SK-N-SH treated with all-trans-retinoic acid at 6 μM for 48 hours (cell line): Measurements from ENCODE around the gene PSME4.
A peak's percentile ranks its signal among the peaks of the same experiment; 100 is the strongest.

Experiments
- ATAC-seq: fragments of 200-7000 bp; cut with Tn5 transposase; 3 replicates; pipeline ENCODE4 v1.9.1; 2020; ENCODE audit warnings: mild to moderate bottlenecking, moderate library complexity
- ARNTL ChIP-seq: fragments of 450-650 bp; formaldehyde crosslinking; IDR thresholded peaks from 2 replicates; pipeline ENCODE4 v1.5.0; 2020; ENCODE audit warnings: low read depth, mild to moderate bottlenecking, moderate library complexity, borderline replicate concordance
- ESRRG ChIP-seq: fragments of 250-450 bp; sonication (Bioruptor Pico); IDR thresholded peaks from 2 replicates; pipeline ENCODE4 v1.6.1; 2021; ENCODE audit warnings: mild to moderate bottlenecking
- GLIS3 ChIP-seq: fragments of 250-450 bp; sonication (Bioruptor Pico); IDR thresholded peaks from 2 replicates; pipeline ENCODE4 v1.5.0; 2020; ENCODE audit warnings: mild to moderate bottlenecking, moderate library complexity
- ISL1 ChIP-seq: fragments of 250-450 bp; sonication (Bioruptor Pico); IDR thresholded peaks from 2 replicates; pipeline ENCODE4 v2.1.2; 2022; ENCODE audit warnings: mild to moderate bottlenecking, moderate library complexity
- OSR1 ChIP-seq: fragments of 250-450 bp; sonication (Bioruptor Pico); IDR thresholded peaks from 2 replicates; pipeline ENCODE4 v1.8.0; 2022; ENCODE audit warnings: moderate library complexity, mild to moderate bottlenecking, inconsistent platforms
- PPARA ChIP-seq: fragments of 250-450 bp; sonication (Bioruptor Pico); IDR thresholded peaks from 2 replicates; pipeline ENCODE4 v1.5.0; 2020; ENCODE audit warnings: mild to moderate bottlenecking, borderline replicate concordance
- RARB ChIP-seq: fragments of 250-450 bp; sonication (Bioruptor Pico); IDR thresholded peaks from 2 replicates; pipeline ENCODE4 v1.8.0; 2021; ENCODE audit warnings: mild to moderate bottlenecking, moderate library complexity
- SNAI2 ChIP-seq: fragments of 250-450 bp; sonication (Bioruptor Pico); IDR thresholded peaks from 2 replicates; pipeline ENCODE4 v1.5.0; 2020; ENCODE audit warnings: mild to moderate bottlenecking, moderate library complexity
- TCF4 ChIP-seq: fragments of 250-450 bp; sonication (Bioruptor Pico); IDR thresholded peaks from 2 replicates; pipeline ENCODE4 v1.8.0; 2021; ENCODE audit warnings: mild to moderate bottlenecking, moderate library complexity, borderline replicate concordance
- TOX ChIP-seq: fragments of 250-450 bp; sonication (Bioruptor Pico); IDR thresholded peaks from 2 replicates; pipeline ENCODE4 v1.8.0; 2021; ENCODE audit warnings: mild to moderate bottlenecking, moderate library complexity, borderline replicate concordance
- ZC3H10 ChIP-seq: fragments of 250-450 bp; sonication (Bioruptor Pico); IDR thresholded peaks from 2 replicates; pipeline ENCODE4 v1.5.1; 2021; ENCODE audit warnings: mild to moderate bottlenecking, moderate library complexity
- ZFP3 ChIP-seq: fragments of 250-450 bp; sonication (Bioruptor Pico); IDR thresholded peaks from 2 replicates; pipeline ENCODE4 v1.5.0; 2020; ENCODE audit warnings: mild to moderate bottlenecking, moderate library complexity
- ZFP30 ChIP-seq: fragments of 450-650 bp; formaldehyde crosslinking; IDR thresholded peaks from 2 replicates; pipeline ENCODE4 v1.5.0; 2022; ENCODE audit warnings: mild to moderate bottlenecking, moderate library complexity
- ZNF565 ChIP-seq: fragments of 450-650 bp; formaldehyde crosslinking; conservative IDR thresholded peaks from 2 replicates; pipeline ENCODE4 v1.5.0; 2020; ENCODE audit warnings: low read depth, mild to moderate bottlenecking, moderate library complexity
- ZNF70 ChIP-seq: fragments of 450-650 bp; formaldehyde crosslinking; IDR thresholded peaks from 2 replicates; pipeline ENCODE4 v1.5.0; 2020; ENCODE audit warnings: mild to moderate bottlenecking, moderate library complexity
- ZNF8 ChIP-seq: fragments of 450-650 bp; formaldehyde crosslinking; IDR thresholded peaks from 2 replicates; pipeline ENCODE4 v1.5.0; 2020; ENCODE audit warnings: mild to moderate bottlenecking, moderate library complexity
- TF ChIP-seq, protein P1 (sequence below): fragments of 250-450 bp; sonication (Bioruptor Pico); IDR thresholded peaks from 2 replicates; pipeline ENCODE4 v1.8.0; 2021; ENCODE audit warnings: low read depth, mild to moderate bottlenecking, moderate library complexity, borderline replicate concordance
- TF ChIP-seq, protein P2 (sequence below): fragments of 250-450 bp; sonication (Bioruptor Pico); IDR thresholded peaks from 2 replicates; pipeline ENCODE4 v1.5.1; 2021; ENCODE audit warnings: mild to moderate bottlenecking, moderate library complexity
- TF ChIP-seq, protein P3 (sequence below): fragments of 250-450 bp; sonication (Bioruptor Pico); IDR thresholded peaks from 2 replicates; pipeline ENCODE4 v1.5.1; 2020; ENCODE audit warnings: low read depth, mild to moderate bottlenecking, moderate library complexity
- TF ChIP-seq, protein P4 (sequence below): fragments of 250-450 bp; sonication (Bioruptor Pico); IDR thresholded peaks from 2 replicates; pipeline ENCODE4 v1.8.0; 2020; ENCODE audit warnings: mild to moderate bottlenecking, moderate library complexity, borderline replicate concordance
- TF ChIP-seq, protein P5 (sequence below): fragments of 250-450 bp; sonication (Bioruptor Pico); IDR thresholded peaks from 2 replicates; pipeline ENCODE4 v1.5.0; 2020; ENCODE audit warnings: mild to moderate bottlenecking, moderate library complexity

PSME4 gene

DNA sequence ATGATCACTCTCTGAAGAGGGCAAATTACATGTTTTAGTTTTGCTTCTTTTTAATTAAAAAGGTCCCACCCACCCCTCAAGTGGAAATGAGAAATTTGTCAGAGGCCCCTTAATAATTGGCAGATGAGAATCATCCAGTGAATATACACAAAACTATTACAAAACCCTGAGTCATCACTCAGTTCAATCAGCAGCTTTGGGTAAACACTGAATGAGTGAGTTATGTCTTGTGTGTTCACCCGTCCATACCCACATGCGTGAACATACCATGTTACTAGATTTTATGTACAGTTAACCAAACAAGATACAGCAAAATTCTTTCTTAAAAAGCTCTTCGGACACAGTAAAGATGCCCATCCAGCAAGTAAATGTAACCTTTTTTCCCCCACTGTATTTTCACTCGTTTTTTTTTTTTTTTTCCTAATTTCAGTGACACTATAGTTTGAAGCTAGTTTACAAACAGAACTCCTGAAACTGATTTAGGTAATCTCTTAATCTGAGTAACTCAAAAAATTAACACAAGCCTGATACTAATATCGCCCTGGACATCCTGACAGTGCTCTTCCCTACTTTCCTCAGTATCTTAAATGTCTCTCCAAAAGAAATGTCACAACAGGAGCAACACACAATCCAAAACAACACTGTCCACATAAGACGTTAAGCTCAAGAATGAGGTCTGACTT, 1.4 kb downstream of the PSME4 start:
- ATAC-seq: peak; percentile 17
- TF ChIP-seq ISL1 (CRISPR knock-in tag) (0 out of 2 replicates have a peak, but pooled peaks have one; percentile 16), GLIS3 (CRISPR knock-in tag) (no peak), ARNTL (CRISPR knock-in tag) (no peak)

DNA sequence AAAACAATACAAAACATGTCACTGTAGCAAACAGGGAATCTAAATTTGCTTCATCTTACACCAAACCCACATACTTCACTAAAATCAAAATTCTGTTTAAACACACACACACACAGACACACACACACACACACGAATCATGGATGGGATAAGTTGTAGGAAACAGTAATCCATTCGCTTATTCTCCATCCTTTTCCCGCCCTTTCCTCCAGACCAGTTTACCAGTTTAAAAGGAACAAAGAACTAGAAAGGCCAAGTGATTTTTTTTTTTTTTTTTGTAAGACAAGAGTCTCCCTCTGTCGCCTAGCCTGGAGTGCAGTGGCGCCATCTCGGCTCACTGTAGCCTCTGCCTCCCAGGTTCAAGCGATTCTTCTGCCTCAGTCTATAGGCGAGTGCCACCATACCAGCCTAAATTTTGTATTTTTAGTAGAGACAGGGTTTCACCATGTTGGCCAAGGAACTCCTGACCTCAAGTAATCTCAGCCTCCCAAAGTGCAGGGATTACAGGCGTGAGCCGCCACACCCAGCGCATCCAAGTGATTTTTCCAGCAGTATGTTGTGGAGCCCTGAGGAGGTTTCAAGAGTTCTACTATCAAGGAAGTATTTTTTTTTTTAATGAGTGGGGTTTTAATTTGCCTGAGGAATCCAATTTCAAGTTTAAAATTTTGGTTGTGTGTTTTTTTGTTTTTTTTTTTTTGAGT, 5.7 kb downstream of the PSME4 start:
- TF ChIP-seq ZNF565 (CRISPR knock-in tag) (no peak), GLIS3 (CRISPR knock-in tag) (no peak), OSR1 (CRISPR knock-in tag) (no peak), SNAI2 (no peak), PPARA (no peak), ISL1 (CRISPR knock-in tag) (no peak), RARB (CRISPR knock-in tag) (no peak), ZNF70 (no peak), TOX (no peak), TCF4 (CRISPR knock-in tag) (no peak), ESRRG (CRISPR knock-in tag) (no peak), ZFP30 (no peak), ZFP3 (no peak), ZC3H10 (CRISPR knock-in tag) (no peak)
- TF ChIP-seq, protein P1, sequence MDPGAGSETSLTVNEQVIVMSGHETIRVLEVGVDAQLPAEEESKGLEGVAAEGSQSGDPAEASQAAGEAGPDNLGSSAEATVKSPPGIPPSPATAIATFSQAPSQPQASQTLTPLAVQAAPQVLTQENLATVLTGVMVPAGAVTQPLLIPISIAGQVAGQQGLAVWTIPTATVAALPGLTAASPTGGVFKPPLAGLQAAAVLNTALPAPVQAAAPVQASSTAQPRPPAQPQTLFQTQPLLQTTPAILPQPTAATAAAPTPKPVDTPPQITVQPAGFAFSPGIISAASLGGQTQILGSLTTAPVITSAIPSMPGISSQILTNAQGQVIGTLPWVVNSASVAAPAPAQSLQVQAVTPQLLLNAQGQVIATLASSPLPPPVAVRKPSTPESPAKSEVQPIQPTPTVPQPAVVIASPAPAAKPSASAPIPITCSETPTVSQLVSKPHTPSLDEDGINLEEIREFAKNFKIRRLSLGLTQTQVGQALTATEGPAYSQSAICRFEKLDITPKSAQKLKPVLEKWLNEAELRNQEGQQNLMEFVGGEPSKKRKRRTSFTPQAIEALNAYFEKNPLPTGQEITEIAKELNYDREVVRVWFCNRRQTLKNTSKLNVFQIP (CRISPR knock-in tag): no peak
- TF ChIP-seq, protein P2, sequence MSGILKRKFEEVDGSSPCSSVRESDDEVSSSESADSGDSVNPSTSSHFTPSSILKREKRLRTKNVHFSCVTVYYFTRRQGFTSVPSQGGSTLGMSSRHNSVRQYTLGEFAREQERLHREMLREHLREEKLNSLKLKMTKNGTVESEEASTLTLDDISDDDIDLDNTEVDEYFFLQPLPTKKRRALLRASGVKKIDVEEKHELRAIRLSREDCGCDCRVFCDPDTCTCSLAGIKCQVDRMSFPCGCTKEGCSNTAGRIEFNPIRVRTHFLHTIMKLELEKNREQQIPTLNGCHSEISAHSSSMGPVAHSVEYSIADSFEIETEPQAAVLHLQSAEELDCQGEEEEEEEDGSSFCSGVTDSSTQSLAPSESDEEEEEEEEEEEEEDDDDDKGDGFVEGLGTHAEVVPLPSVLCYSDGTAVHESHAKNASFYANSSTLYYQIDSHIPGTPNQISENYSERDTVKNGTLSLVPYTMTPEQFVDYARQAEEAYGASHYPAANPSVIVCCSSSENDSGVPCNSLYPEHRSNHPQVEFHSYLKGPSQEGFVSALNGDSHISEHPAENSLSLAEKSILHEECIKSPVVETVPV (CRISPR knock-in tag): no peak
- TF ChIP-seq, protein P3, sequence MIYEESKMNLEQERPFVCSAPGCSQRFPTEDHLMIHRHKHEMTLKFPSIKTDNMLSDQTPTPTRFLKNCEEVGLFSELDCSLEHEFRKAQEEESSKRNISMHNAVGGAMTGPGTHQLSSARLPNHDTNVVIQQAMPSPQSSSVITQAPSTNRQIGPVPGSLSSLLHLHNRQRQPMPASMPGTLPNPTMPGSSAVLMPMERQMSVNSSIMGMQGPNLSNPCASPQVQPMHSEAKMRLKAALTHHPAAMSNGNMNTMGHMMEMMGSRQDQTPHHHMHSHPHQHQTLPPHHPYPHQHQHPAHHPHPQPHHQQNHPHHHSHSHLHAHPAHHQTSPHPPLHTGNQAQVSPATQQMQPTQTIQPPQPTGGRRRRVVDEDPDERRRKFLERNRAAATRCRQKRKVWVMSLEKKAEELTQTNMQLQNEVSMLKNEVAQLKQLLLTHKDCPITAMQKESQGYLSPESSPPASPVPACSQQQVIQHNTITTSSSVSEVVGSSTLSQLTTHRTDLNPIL (CRISPR knock-in tag): no peak
- TF ChIP-seq, all 23 proteins: peak for 0
- no peak for ATAC-seq

DNA sequence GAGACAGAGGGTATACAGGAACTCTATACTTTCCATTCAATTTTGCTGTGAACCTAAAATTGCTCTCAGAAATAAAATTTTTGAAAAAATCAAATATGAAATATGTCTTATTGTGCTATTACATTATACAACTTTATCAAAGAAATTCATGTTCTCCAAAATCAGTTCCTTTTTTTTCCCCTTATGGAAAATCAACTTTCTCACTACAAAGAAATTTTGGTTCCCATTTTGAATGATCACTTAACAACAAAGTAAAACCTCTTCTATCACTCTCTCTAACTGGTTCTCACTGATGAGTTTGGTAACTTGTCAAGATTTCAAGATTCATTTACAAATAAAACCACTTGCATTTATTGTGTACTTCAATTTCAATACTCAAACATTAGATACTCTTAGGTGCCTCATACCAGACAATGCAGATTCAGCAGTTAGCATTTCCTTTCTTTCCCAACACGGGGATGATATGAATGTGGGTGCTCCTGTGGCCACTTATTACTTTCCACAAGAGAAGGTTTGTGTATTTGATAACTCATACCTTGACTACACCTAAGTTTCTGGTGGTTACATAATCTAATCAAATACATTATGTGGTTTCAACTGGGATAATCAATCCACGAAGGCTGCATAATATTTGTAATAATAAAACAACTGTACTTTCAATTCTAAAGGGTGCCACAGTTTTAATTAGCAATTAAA, 6.4 kb downstream of the PSME4 start:
- ATAC-seq: no peak

More for the DNA sequence above, 6.4 kb downstream of the PSME4 start:
- TF ChIP-seq TOX: no peak
- no peak for TF ChIP-seq GLIS3 (CRISPR knock-in tag)
- no peak for TF ChIP-seq OSR1 (CRISPR knock-in tag)
- no peak for TF ChIP-seq ZC3H10 (CRISPR knock-in tag)
- no peak for TF ChIP-seq RARB (CRISPR knock-in tag)
- TF ChIP-seq SNAI2: no peak
- no peak for TF ChIP-seq PPARA
- TF ChIP-seq, protein P3 (CRISPR knock-in tag): no peak
- TF ChIP-seq, protein P2 (CRISPR knock-in tag): no peak
- TF ChIP-seq, protein P4, sequence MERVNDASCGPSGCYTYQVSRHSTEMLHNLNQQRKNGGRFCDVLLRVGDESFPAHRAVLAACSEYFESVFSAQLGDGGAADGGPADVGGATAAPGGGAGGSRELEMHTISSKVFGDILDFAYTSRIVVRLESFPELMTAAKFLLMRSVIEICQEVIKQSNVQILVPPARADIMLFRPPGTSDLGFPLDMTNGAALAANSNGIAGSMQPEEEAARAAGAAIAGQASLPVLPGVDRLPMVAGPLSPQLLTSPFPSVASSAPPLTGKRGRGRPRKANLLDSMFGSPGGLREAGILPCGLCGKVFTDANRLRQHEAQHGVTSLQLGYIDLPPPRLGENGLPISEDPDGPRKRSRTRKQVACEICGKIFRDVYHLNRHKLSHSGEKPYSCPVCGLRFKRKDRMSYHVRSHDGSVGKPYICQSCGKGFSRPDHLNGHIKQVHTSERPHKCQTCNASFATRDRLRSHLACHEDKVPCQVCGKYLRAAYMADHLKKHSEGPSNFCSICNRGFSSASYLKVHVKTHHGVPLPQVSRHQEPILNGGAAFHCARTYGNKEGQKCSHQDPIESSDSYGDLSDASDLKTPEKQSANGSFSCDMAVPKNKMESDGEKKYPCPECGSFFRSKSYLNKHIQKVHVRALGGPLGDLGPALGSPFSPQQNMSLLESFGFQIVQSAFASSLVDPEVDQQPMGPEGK (CRISPR knock-in tag): no peak
- TF ChIP-seq ZNF8 (CRISPR knock-in tag): no peak
- TF ChIP-seq ZFP3: no peak
- TF ChIP-seq, protein P5, sequence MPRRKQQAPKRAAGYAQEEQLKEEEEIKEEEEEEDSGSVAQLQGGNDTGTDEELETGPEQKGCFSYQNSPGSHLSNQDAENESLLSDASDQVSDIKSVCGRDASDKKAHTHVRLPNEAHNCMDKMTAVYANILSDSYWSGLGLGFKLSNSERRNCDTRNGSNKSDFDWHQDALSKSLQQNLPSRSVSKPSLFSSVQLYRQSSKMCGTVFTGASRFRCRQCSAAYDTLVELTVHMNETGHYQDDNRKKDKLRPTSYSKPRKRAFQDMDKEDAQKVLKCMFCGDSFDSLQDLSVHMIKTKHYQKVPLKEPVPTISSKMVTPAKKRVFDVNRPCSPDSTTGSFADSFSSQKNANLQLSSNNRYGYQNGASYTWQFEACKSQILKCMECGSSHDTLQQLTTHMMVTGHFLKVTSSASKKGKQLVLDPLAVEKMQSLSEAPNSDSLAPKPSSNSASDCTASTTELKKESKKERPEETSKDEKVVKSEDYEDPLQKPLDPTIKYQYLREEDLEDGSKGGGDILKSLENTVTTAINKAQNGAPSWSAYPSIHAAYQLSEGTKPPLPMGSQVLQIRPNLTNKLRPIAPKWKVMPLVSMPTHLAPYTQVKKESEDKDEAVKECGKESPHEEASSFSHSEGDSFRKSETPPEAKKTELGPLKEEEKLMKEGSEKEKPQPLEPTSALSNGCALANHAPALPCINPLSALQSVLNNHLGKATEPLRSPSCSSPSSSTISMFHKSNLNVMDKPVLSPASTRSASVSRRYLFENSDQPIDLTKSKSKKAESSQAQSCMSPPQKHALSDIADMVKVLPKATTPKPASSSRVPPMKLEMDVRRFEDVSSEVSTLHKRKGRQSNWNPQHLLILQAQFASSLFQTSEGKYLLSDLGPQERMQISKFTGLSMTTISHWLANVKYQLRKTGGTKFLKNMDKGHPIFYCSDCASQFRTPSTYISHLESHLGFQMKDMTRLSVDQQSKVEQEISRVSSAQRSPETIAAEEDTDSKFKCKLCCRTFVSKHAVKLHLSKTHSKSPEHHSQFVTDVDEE (CRISPR knock-in tag): no peak
- TF ChIP-seq, all 23 proteins: peak for 0
